Activated CD8-positive, alpha-beta memory T cell treated with anti-CD3 and anti-CD28 coated beads, Interleukin-2, amount 10 ng/mL, durations not matched to agents 7 days and 5 days (primary cell): ENCODE measurements around the gene AP4S1. TPM values are rescaled to one million over a fixed set of nuclear protein-coding genes. Genes with fewer than 3 reads are reported as not detected.

Experiments
- ATAC-seq: fragments of 150-1000 bp; cut with Tn5 transposase; one replicate; pipeline ENCODE4 v1.10.0; 2021; ENCODE audit warnings: moderate library complexity
- CTCF ChIA-PET: fragments of 350-600 bp; sonication (Branson Sonifier 250); formaldehyde crosslinking; loops from one replicate; lab custom pipeline; 2021; ENCODE audit warnings: antibody characterized with exemption; lab: Charles Lee
- DNase-seq: peaks from one replicate; pipeline ENCODE4 v3.0.0-alpha.2; 2020
- H3K27ac Mint-ChIP-seq: one replicate; pipeline ENCODE4 v1.8.0; 2021; ENCODE audit warnings: mild to moderate bottlenecking, mixed read lengths
- H3K27me3 Mint-ChIP-seq: one replicate; pipeline ENCODE4 v1.8.0; 2021; ENCODE audit warnings: mixed read lengths
- H3K36me3 Mint-ChIP-seq: one replicate; pipeline ENCODE4 v1.8.0; 2021; ENCODE audit warnings: mild to moderate bottlenecking, mixed read lengths
- H3K4me1 Mint-ChIP-seq: one replicate; pipeline ENCODE4 v1.8.0; 2021; ENCODE audit warnings: mixed read lengths
- H3K4me3 Mint-ChIP-seq: one replicate; pipeline ENCODE4 v1.8.0; 2021; ENCODE audit warnings: mild to moderate bottlenecking, moderate library complexity, mixed read lengths
- H3K9me3 Mint-ChIP-seq: one replicate; pipeline ENCODE4 v1.8.0; 2022; ENCODE audit warnings: low read depth, mixed read lengths
- total RNA-seq, 2 experiments: library from RNA; stranded (reverse); gene quantifications; one replicate each; pipeline ENCODE4 v1.2.3, GENCODE V29; 2021

AP4S1 gene
- total RNA-seq, 2 experiments from 2014 or later, result 4.7 to 4.9 TPM

- peaks cover 43% of the 10 kb centered on the region for H3K36me3 Mint-ChIP-seq
- peaks cover 30% of the 10 kb centered on the region for H3K4me1 Mint-ChIP-seq
- no peaks in the 10 kb centered on the region for H3K9me3 Mint-ChIP-seq
- no peaks in the 10 kb centered on the region for H3K27me3 Mint-ChIP-seq
- DNase-seq (no peak), ATAC-seq (peak; percentile 47)
- CTCF ChIA-PET, result interaction anchor here (1.0 kb wide), 1 partner anchor 144 kb away, joined by 3 read pairs; no protein-coding TSS in a partner anchor
- H3K27ac Mint-ChIP-seq, result peak overlapping the region; percentile 50
- no peak overlapping the region for H3K4me3 Mint-ChIP-seq
Measured at GRCh38 chr14:31124197-31124596, 98.7 kb downstream of the AP4S1 start.

- peaks cover 41% of the 10 kb centered on the region for H3K36me3 Mint-ChIP-seq
- H3K27me3 Mint-ChIP-seq, result no peaks in the 10 kb centered on the region
- peaks cover 31% of the 10 kb centered on the region for H3K4me1 Mint-ChIP-seq
- no peak overlapping the region for H3K27ac Mint-ChIP-seq
- no peak for ATAC-seq
- no peaks in the 10 kb centered on the region for H3K9me3 Mint-ChIP-seq
- no peak for DNase-seq
- no peak overlapping the region for H3K4me3 Mint-ChIP-seq
- CTCF ChIA-PET, result no interaction called here
Measured at GRCh38 chr14:31125231-31125630, 99.8 kb downstream of the AP4S1 start.

- CTCF ChIA-PET, result interaction anchor here (1.0 to 1.5 kb wide), 2 partner anchors 81 to 100 kb away, joined by 3 to 5 read pairs; partner anchors contain the start of gene HECTD1
Measured at GRCh38 chr14:31126680-31127079, 101.2 kb downstream of the AP4S1 start.

GRCh38 chr14:31127690-31128089 lies 102.2 kb downstream of the AP4S1 start:
- Mint-ChIP-seq H3K27ac (peak overlapping the region; percentile 21), H3K36me3 (peaks cover 41% of the 10 kb centered on the region), H3K27me3 (no peaks in the 10 kb centered on the region), H3K4me3 (no peak overlapping the region), H3K9me3 (no peaks in the 10 kb centered on the region), H3K4me1 (peaks cover 31% of the 10 kb centered on the region)
- ATAC-seq (peak; percentile 97), DNase-seq (peak; percentile 71)
- CTCF ChIA-PET, result interaction anchor here (0.8 to 1.7 kb wide), 5 partner anchors 30 to 148 kb away, joined by 3 to 5 read pairs (median 4); partner anchors contain the start of genes AP4S1, HECTD1 and STRN3

More at GRCh38 chr14:31126680-31127079, 101.2 kb downstream of the AP4S1 start:
- ATAC-seq (no peak), DNase-seq (no peak)
- Mint-ChIP-seq H3K36me3 (peaks cover 45% of the 10 kb centered on the region), H3K27ac (no peak overlapping the region), H3K4me1 (peaks cover 31% of the 10 kb centered on the region), H3K27me3 (no peaks in the 10 kb centered on the region), H3K9me3 (no peaks in the 10 kb centered on the region), H3K4me3 (no peak overlapping the region)

GRCh38 chr14:31128601-31129526 lies 103.4 kb downstream of the AP4S1 start:
- DNase-seq (no peak), ATAC-seq (no peak)
- no peaks in the 10 kb centered on the region for H3K27me3 Mint-ChIP-seq
- no peaks in the 10 kb centered on the region for H3K9me3 Mint-ChIP-seq
- H3K4me1 Mint-ChIP-seq, result peaks cover 31% of the 10 kb centered on the region
- H3K27ac Mint-ChIP-seq, result peak overlapping the region; percentile 12
- CTCF ChIA-PET, result interaction anchor here (1.0 to 1.7 kb wide), 4 partner anchors 29 to 103 kb away, joined by 3 to 5 read pairs (median 4); partner anchors contain the start of genes AP4S1, HECTD1 and STRN3
- no peak overlapping the region for H3K4me3 Mint-ChIP-seq
- peaks cover 41% of the 10 kb centered on the region for H3K36me3 Mint-ChIP-seq

- H3K9me3 Mint-ChIP-seq, result no peaks in the 10 kb centered on the region
- CTCF ChIA-PET, result interaction anchor here (1.3 kb wide), 1 partner anchor 10 kb away, joined by 3 read pairs; no protein-coding TSS in a partner anchor
- DNase-seq, result no peak
- H3K4me3 Mint-ChIP-seq, result no peak overlapping the region
- ATAC-seq, result no peak
- no peaks in the 10 kb centered on the region for H3K27me3 Mint-ChIP-seq
- H3K36me3 Mint-ChIP-seq, result peaks cover 42% of the 10 kb centered on the region
- H3K4me1 Mint-ChIP-seq, result peaks cover 12% of the 10 kb centered on the region
- no peak overlapping the region for H3K27ac Mint-ChIP-seq
Measured at GRCh38 chr14:31133133-31133532, 107.7 kb downstream of the AP4S1 start.

GRCh38 chr14:31137214-31137889 lies 111.9 kb downstream of the AP4S1 start:
- no peak for ATAC-seq
- CTCF ChIA-PET, result no interaction called here
- DNase-seq, result no peak
- H3K27ac Mint-ChIP-seq, result no peak overlapping the region
- H3K4me3 Mint-ChIP-seq, result no peak overlapping the region
- H3K27me3 Mint-ChIP-seq, result no peaks in the 10 kb centered on the region
- no peaks in the 10 kb centered on the region for H3K4me1 Mint-ChIP-seq
- H3K36me3 Mint-ChIP-seq, result peaks cover 39% of the 10 kb centered on the region
- H3K9me3 Mint-ChIP-seq, result no peaks in the 10 kb centered on the region

- Mint-ChIP-seq H3K4me1 (peaks cover 2% of the 10 kb centered on the region), H3K4me3 (no peak overlapping the region), H3K27me3 (no peaks in the 10 kb centered on the region), H3K36me3 (peaks cover 35% of the 10 kb centered on the region), H3K27ac (no peak overlapping the region), H3K9me3 (no peaks in the 10 kb centered on the region)
- no peak for DNase-seq
- CTCF ChIA-PET, result interaction anchor here (1.1 kb wide), 1 partner anchor 12 kb away, joined by 3 read pairs; no protein-coding TSS in a partner anchor
- ATAC-seq, result no peak
Measured at GRCh38 chr14:31138301-31138700, 112.9 kb downstream of the AP4S1 start.

- Mint-ChIP-seq H3K36me3 (peaks cover 33% of the 10 kb centered on the region), H3K4me3 (no peak overlapping the region), H3K27ac (no peak overlapping the region), H3K4me1 (peaks cover 2% of the 10 kb centered on the region), H3K27me3 (no peaks in the 10 kb centered on the region), H3K9me3 (no peaks in the 10 kb centered on the region)
- ATAC-seq (no peak), DNase-seq (no peak)
- CTCF ChIA-PET, result interaction anchor here (1.1 kb wide), 1 partner anchor 11 kb away, joined by 3 read pairs; no protein-coding TSS in a partner anchor
Measured at GRCh38 chr14:31139301-31139847, 113.9 kb downstream of the AP4S1 start.

- H3K9me3 Mint-ChIP-seq, result no peaks in the 10 kb centered on the region
- no peak overlapping the region for H3K27ac Mint-ChIP-seq
Measured at GRCh38 chr14:31142455-31143087, 117.1 kb downstream of the AP4S1 start.

More at GRCh38 chr14:31142455-31143087, 117.1 kb downstream of the AP4S1 start:
- Mint-ChIP-seq H3K4me1 (peaks cover 2% of the 10 kb centered on the region), H3K36me3 (peaks cover 32% of the 10 kb centered on the region), H3K27me3 (no peaks in the 10 kb centered on the region), H3K4me3 (no peak overlapping the region)
- ATAC-seq (no peak), DNase-seq (no peak)
- CTCF ChIA-PET, result no interaction called here
